HepG2 (cell line): ENCODE data around the gene SIDT1. TPM values are rescaled to one million over a fixed set of nuclear protein-coding genes. Genes with fewer than 3 reads are reported as not detected.
A peak's percentile ranks its signal among the peaks of the same experiment; 100 is the strongest.

Source experiments
- ATAC-seq: fragments of 200-7000 bp; cut with Tn5 transposase; 3 replicates; pipeline ENCODE4 v1.9.1; 2020; ENCODE audit warnings: mild to moderate bottlenecking, moderate library complexity
- BruUV-seq: library from RNA; stranded (reverse); fragments of 400-500 nt; replicated peaks from 2 replicates; lab custom pipeline; 2021; lab: Mats Ljungman, UMichigan
- CTCF ChIA-PET: fragments of 300-600 bp; formaldehyde crosslinking; extraction: SDS; loops from one replicate; lab custom pipeline; 2021; ENCODE audit warnings: low total read pairs, inconsistent platforms, low intra/inter-chr PET ratio; lab: Yijun Ruan, JAX
- POLR2A ChIA-PET: fragments of 350-600 bp; sonication (Branson Sonifier 250); formaldehyde crosslinking; loops from one replicate; lab custom pipeline; 2020; ENCODE audit warnings: antibody characterized with exemption, inconsistent platforms; lab: Yijun Ruan, JAX
- DNase-seq: peaks from one replicate; pipeline ENCODE4 v3.0.0-alpha.2; 2015; ENCODE audit warnings: low spot score
- FAIRE-seq: peaks from 3 replicates; lab custom pipeline; 2011; peaks lifted over from hg19 to GRCh38; lab: Jason Lieb, UNC
- H2AFZ ChIP-seq: one replicate; pipeline ENCODE4 v1.6.1; 2011; ENCODE audit warnings: low read length, inconsistent platforms
- H3K27ac ChIP-seq: fragments of 300-600 bp; 3 replicates; pipeline ENCODE4 v1.8.0; 2011; ENCODE audit warnings: mixed run types, mild to moderate bottlenecking, mixed read lengths, low read length, inconsistent platforms; ENCODE audit not compliant: insufficient read depth; ENCODE audit errors: extremely low read length
- H3K27me3 ChIP-seq, 2 experiments: fragments of 200-600 bp in 1 of 2; 2 replicates in 1 of 2; 3 replicates in 1 of 2; pipeline versions ENCODE4 v1.6.0 to v1.8.0; 2011; ENCODE audit warnings: low read length in 2 of 2, mild to moderate bottlenecking in 2 of 2, moderate library complexity in 2 of 2, inconsistent platforms in 1 of 2; ENCODE audit not compliant: insufficient read depth in 2 of 2, control insufficient read depth in 1 of 2
- H3K36me3 ChIP-seq, 2 experiments: fragments of 200-600 bp in 1 of 2; replicated peaks in 1 of 2; 2 replicates in 1 of 2; 3 replicates in 1 of 2; pipeline versions ENCODE4 v1.5.1 to v1.8.0; 2011; ENCODE audit warnings: low read length in 2 of 2, inconsistent platforms in 1 of 2; ENCODE audit not compliant: insufficient read depth in 2 of 2, control insufficient read depth in 1 of 2
- H3K4me1 ChIP-seq: 2 replicates; pipeline ENCODE4 v1.5.1; 2012; ENCODE audit warnings: low read length, inconsistent platforms; ENCODE audit not compliant: insufficient read depth
- H3K4me2 ChIP-seq: 2 replicates; pipeline ENCODE4 v1.6.0; 2011; ENCODE audit warnings: low read depth, low read length, inconsistent platforms
- H3K4me3 ChIP-seq, 3 experiments: fragments of 200-600 bp in 1 of 3; sonication (generic), shearing (Covaris generic) in 1 of 3; replicated peaks in 1 of 3; 2 replicates each; pipeline ENCODE4 v1.5.1; 2011 to 2016; ENCODE audit warnings: low read length in 3 of 3, inconsistent platforms in 2 of 3, low read depth in 2 of 3, mild to moderate bottlenecking in 2 of 3, control low read depth in 1 of 3, mixed read lengths in 1 of 3; ENCODE audit not compliant: insufficient read depth in 1 of 3
- H3K79me2 ChIP-seq: one replicate; pipeline ENCODE4 v1.6.1; 2011; ENCODE audit warnings: low read length, inconsistent platforms; ENCODE audit not compliant: insufficient read depth
- H3K9ac ChIP-seq: 2 replicates; pipeline ENCODE4 v1.6.0; 2011; ENCODE audit warnings: mild to moderate bottlenecking, low read depth, low read length, inconsistent platforms; ENCODE audit not compliant: insufficient read depth
- H3K9me3 ChIP-seq: 2 replicates; pipeline ENCODE4 v1.5.1; 2012; ENCODE audit warnings: mild to moderate bottlenecking, low read length
- H4K20me1 ChIP-seq: 2 replicates; pipeline ENCODE4 v1.6.0; 2011; ENCODE audit warnings: inconsistent platforms, mild to moderate bottlenecking, low read length, moderate library complexity; ENCODE audit not compliant: insufficient read depth
- CEBPG ChIP-seq: IDR thresholded peaks from 2 replicates; pipeline ENCODE4 v1.6.1; 2016
- IKZF4 ChIP-seq: sonication (generic); formaldehyde crosslinking; IDR thresholded peaks from 2 replicates; pipeline ENCODE4 v1.5.1; 2020; ENCODE audit warnings: borderline replicate concordance, mild to moderate bottlenecking, low read depth, missing genetic modification reagents; ENCODE audit errors: not compliant biosample characterization
- MBD4 ChIP-seq: IDR thresholded peaks from 2 replicates; pipeline ENCODE4 v1.6.1; 2012; ENCODE audit warnings: low read length, inconsistent platforms, borderline replicate concordance
- PRDM10 ChIP-seq: sonication (generic); formaldehyde crosslinking; IDR thresholded peaks from 2 replicates; pipeline ENCODE4 v1.4.0; 2020; ENCODE audit warnings: low read depth, missing genetic modification reagents
- RBM22 ChIP-seq: fragments of 200-400 bp; formaldehyde crosslinking; optimal IDR thresholded peaks from 2 replicates; pipeline ENCODE3; 2017; ENCODE audit warnings: mild to moderate bottlenecking, low read length, moderate library complexity
- ZFP90 ChIP-seq: sonication (generic); formaldehyde crosslinking; IDR thresholded peaks from 2 replicates; pipeline ENCODE4 v1.8.0; 2022; ENCODE audit warnings: missing genetic modification reagents, mild to moderate bottlenecking, inconsistent platforms, borderline replicate concordance
- ZFX ChIP-seq: sonication (generic); formaldehyde crosslinking; IDR thresholded peaks from 2 replicates; pipeline ENCODE4 v1.4.0; 2020; ENCODE audit warnings: mild to moderate bottlenecking, low read depth, missing genetic modification reagents, moderate library complexity
- ZNF468 ChIP-seq: sonication (generic); formaldehyde crosslinking; IDR thresholded peaks from 2 replicates; pipeline ENCODE4 v1.8.0; 2022; ENCODE audit warnings: mild to moderate bottlenecking, moderate library complexity, missing genetic modification reagents
- ZNF644 ChIP-seq: IDR thresholded peaks from 2 replicates; pipeline ENCODE4 v1.6.1; 2016; ENCODE audit warnings: low read depth
- ZNF724P ChIP-seq: sonication (generic); formaldehyde crosslinking; IDR thresholded peaks from 2 replicates; pipeline ENCODE4 v1.8.0; 2022; ENCODE audit warnings: missing genetic modification reagents, borderline replicate concordance
- WGBS: methylation state at CpG from one replicate; pipeline ENCODE4 v1.1.6; 2017; ENCODE audit warnings: low lambda C conversion rate; 5-methylcytosine and 5-hydroxymethylcytosine counted together
- in situ Hi-C: cut with HindIII; loops from 2 replicates; pipeline ENCODE4 v1.10.0; 2017; ENCODE audit warnings: low pct_unique_long_range_greater_than_20kb; ENCODE audit not compliant: extremely low pct_ligation_motif_present
- intact Hi-C: fragments of 100-400 bp; cut with micrococcal nuclease; formaldehyde crosslinking; loops from one replicate; pipeline ENCODE4 v1.10.0; 2022; ENCODE audit not compliant: unreplicated experiment
- polyA plus RNA-seq, 8 experiments: library from polyadenylated mRNA; depleted of rRNA in 3 of 8; stranded (reverse) in 7 of 8; unstranded in 1 of 8; fragments of >200 nt; fragmentation: Illumina TruSeq in 4 of 8; extraction: Trizol in 4 of 8; gene quantifications; 2 replicates each; pipeline versions ENCODE4 v1.2.1 to v1.2.3, GENCODE V29; 2011 to 2016; ENCODE audit warnings: low read depth in 4 of 8, missing spikeins in 1 of 8, mixed read lengths in 1 of 8; ENCODE audit not compliant: insufficient read depth in 1 of 8
- total RNA-seq, 5 experiments: library from RNA; depleted of rRNA; stranded (reverse); fragments of >200 nt; fragmentation: Illumina TruSeq; extraction: Trizol; gene quantifications; 2 replicates each; pipeline ENCODE4 v1.2.3, GENCODE V29; 2016; ENCODE audit warnings: low read depth in 1 of 5
- TF ChIP-seq, protein P1 (sequence below): sonication (generic); formaldehyde crosslinking; IDR thresholded peaks from 2 replicates; pipeline ENCODE4 v1.5.0; 2020; ENCODE audit warnings: missing genetic modification reagents
- TF ChIP-seq, protein P2 (sequence below): sonication (generic); formaldehyde crosslinking; IDR thresholded peaks from 2 replicates; pipeline ENCODE4 v1.8.0; 2022; ENCODE audit warnings: mild to moderate bottlenecking, missing genetic modification reagents, borderline replicate concordance

SIDT1 gene
- total and polyA plus RNA-seq, 2 of the 13 experiments (the other 11 are each of a cell fraction or from before 2014, with no cell fraction given) = 0.07 TPM

- ChIA-PET POLR2A (no interaction called here), CTCF (no interaction called here)
- no TSS peak for BruUV-seq
- Histone ChIP-seq H3K9ac (no peak overlapping the region), H3K9me3 (no peaks in the 10 kb centered on the region), H3K4me3 (no peak overlapping the region), H3K27ac (no peak overlapping the region), H3K4me1 (peaks cover 17% of the 10 kb centered on the region), H3K79me2 (peaks cover 4% of the 10 kb centered on the region), H4K20me1 (no peaks in the 10 kb centered on the region), H3K27me3 (no peaks in the 10 kb centered on the region), H3K36me3 (peaks cover 17 to 22% of the 10 kb centered on the region in 2 experiments), H2AFZ (no peak overlapping the region), H3K4me2 (no peak overlapping the region)
- no peak for DNase-seq
- intact Hi-C loops (no loop called here), in situ Hi-C loops (no loop called here)
- 100% methylated on average over 3 of the region's 3 CpGs for WGBS
- peak; percentile 28 for TF ChIP-seq RBM22
- TF ChIP-seq, protein P1, sequence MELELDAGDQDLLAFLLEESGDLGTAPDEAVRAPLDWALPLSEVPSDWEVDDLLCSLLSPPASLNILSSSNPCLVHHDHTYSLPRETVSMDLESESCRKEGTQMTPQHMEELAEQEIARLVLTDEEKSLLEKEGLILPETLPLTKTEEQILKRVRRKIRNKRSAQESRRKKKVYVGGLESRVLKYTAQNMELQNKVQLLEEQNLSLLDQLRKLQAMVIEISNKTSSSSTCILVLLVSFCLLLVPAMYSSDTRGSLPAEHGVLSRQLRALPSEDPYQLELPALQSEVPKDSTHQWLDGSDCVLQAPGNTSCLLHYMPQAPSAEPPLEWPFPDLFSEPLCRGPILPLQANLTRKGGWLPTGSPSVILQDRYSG = no peak
- no peak for ATAC-seq
- no peak for FAIRE-seq
Measured at GRCh38 chr3:113658107-113658506, 125.8 kb downstream of the SIDT1 start.

DNA sequence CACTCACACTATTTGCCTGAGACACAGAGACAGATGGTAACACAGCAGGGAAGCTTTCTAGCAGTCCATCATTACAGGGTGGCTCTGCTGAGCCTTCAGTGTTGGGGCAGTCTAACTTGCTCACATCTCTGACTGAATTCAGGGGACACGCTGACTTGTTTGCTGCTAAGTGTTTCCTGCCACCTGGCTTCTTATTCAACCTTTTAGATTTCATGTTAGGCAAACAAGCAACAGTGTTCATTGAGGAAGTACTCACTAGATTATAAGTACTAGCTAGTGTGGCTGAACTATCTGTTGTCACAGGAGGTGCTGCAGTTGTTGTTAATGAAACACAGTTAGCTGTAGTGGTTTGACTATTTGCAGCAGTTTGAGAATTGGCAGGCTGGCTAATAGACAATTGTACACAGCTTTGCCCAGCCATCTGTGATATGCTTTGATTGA is 126.8 kb downstream of the SIDT1 start:
- ChIA-PET CTCF (no interaction called here), POLR2A (interaction anchor here (1.1 kb wide), 1 partner anchor 37 kb away, joined by 4 read pairs; the partner anchor contains the start of gene USF3)
- no peak overlapping the region for H3K27ac ChIP-seq
- no TSS peak for BruUV-seq
- no peak overlapping the region for H3K9ac ChIP-seq
- WGBS = 100% methylated on average over 1 of the region's 1 CpG
- ATAC-seq (no peak), DNase-seq (no peak), FAIRE-seq (no peak)
- H3K27me3 ChIP-seq = no peaks in the 10 kb centered on the region
- intact Hi-C loops = no loop called here
- peaks cover 17 to 22% of the 10 kb centered on the region in 2 experiments for H3K36me3 ChIP-seq
- H2AFZ ChIP-seq = no peak overlapping the region
- H3K79me2 ChIP-seq = peaks cover 4% of the 10 kb centered on the region
- no peak for TF ChIP-seq CEBPG (CRISPR knock-in tag)
- TF ChIP-seq MBD4 = no peak
- TF ChIP-seq ZFX = no peak
- no peak for TF ChIP-seq ZNF644 (CRISPR knock-in tag)
- no peak for TF ChIP-seq IKZF4
- no peak for TF ChIP-seq ZNF468 (CRISPR knock-in tag)
- TF ChIP-seq, protein P2, sequence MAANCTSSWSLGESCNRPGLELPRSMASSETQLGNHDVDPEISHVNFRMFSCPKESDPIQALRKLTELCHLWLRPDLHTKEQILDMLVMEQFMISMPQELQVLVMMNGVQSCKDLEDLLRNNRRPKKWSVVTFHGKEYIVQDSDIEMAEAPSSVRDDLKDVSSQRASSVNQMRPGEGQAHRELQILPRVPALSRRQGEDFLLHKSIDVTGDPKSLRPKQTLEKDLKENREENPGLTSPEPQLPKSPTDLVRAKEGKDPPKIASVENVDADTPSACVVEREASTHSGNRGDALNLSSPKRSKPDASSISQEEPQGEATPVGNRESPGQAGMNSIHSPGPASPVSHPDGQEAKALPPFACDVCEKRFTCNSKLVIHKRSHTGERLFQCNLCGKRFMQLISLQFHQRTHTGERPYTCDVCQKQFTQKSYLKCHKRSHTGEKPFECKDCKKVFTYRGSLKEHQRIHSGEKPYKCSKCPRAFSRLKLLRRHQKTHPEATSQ (CRISPR knock-in tag) = no peak
- no peak for TF ChIP-seq ZNF724P (CRISPR knock-in tag)
- no peak for TF ChIP-seq ZFP90
- no peak for TF ChIP-seq PRDM10
- in situ Hi-C loops = no loop called here
- no peaks in the 10 kb centered on the region for H3K9me3 ChIP-seq
- no peak overlapping the region for H3K4me2 ChIP-seq
- no peaks in the 10 kb centered on the region for H4K20me1 ChIP-seq
- peaks cover 26% of the 10 kb centered on the region for H3K4me1 ChIP-seq
- H3K4me3 ChIP-seq = no peak overlapping the region
